Body of pancreas (tissue), 4 donors: ENCODE results near the gene ALS2CL. TPM values are rescaled to one million over a fixed set of nuclear protein-coding genes. Genes with fewer than 3 reads are reported as not detected.

Experiments used
- ATAC-seq: fragments of 150-250 bp; one replicate; pipeline ENCODE4 v1.9.1; 2016
- DNase-seq, 4 donors: peaks; one replicate each; pipeline ENCODE4 v3.0.0-alpha.2; 2019
- H3K27ac ChIP-seq, 4 donors: fragments of 200-600 bp; sonication (generic); 1 replicate in 3 of 4; 2 replicates in 1 of 4; pipeline versions ENCODE4 v1.5.1 to v1.6.1; 2016 to 2019; ENCODE audit warnings: mild to moderate bottlenecking in 1 of 4, mixed read lengths in 1 of 4, moderate library complexity in 1 of 4
- H3K27me3 ChIP-seq, 2 donors: fragments of 200-600 bp; sonication (generic); one replicate each; pipeline ENCODE4 v1.6.0; 2016; ENCODE audit warnings: mild to moderate bottlenecking in 1 of 2
- H3K36me3 ChIP-seq, 2 donors: fragments of 200-600 bp; sonication (generic); replicated peaks in 1 of 2; 2 replicates each; pipeline ENCODE4 v1.5.1; 2016; ENCODE audit warnings: low read depth in 2 of 2; ENCODE audit not compliant: insufficient read depth in 1 of 2
- H3K4me1 ChIP-seq: fragments of 200-600 bp; sonication (generic); one replicate; pipeline ENCODE4 v1.6.0; 2016
- H3K4me3 ChIP-seq, 2 donors: fragments of 200-600 bp; sonication (generic); 1 replicate in 1 of 2; 2 replicates in 1 of 2; pipeline ENCODE4 v1.5.1; 2016 to 2019
- H3K9me3 ChIP-seq, 3 donors: fragments of 200-600 bp; sonication (generic); 1 replicate in 2 of 3; 2 replicates in 1 of 3; pipeline ENCODE4 v1.5.1; 2016
- CTCF ChIP-seq, 7 experiments: fragments of 450-650 bp in 4 of 7; fragments of 200-600 bp in 3 of 7; sonication (generic) in 3 of 7; IDR thresholded peaks; one replicate each; pipeline ENCODE4 v1.5.1; 2016 to 2019; ENCODE audit warnings: antibody characterized with exemption in 7 of 7
- POLR2A ChIP-seq, 3 donors: fragments of 450-650 bp; IDR thresholded peaks; one replicate each; pipeline ENCODE4 v1.6.1; 2016; ENCODE audit warnings: antibody characterized with exemption in 3 of 3, mild to moderate bottlenecking in 2 of 3
- WGBS, 2 donors: methylation state at CpG; one replicate each; pipeline ENCODE4 v1.1.5; 2017; 5-methylcytosine and 5-hydroxymethylcytosine counted together
- intact Hi-C: fragments of 100-400 bp; cut with DNase I; formaldehyde crosslinking; loops from one replicate; pipeline ENCODE4 v1.15.1; 2023
- total RNA-seq, 2 donors: library from RNA; depleted of rRNA; stranded (reverse); fragments of >200 nt; gene quantifications; one replicate each; pipeline ENCODE4 v1.1.0, GENCODE V29; 2016

The ALS2CL gene
- total RNA-seq, 2 donors from 2014 or later, result 30.3 to 48.5 TPM

- Histone ChIP-seq H3K4me1 (peaks cover 15% of the 10 kb centered on the region), H3K4me3 (no peak overlapping the region), H3K27ac (no peak overlapping the region), H3K9me3 (no peaks in the 10 kb centered on the region), H3K27me3 (no peaks in the 10 kb centered on the region), H3K36me3 (no peaks in the 10 kb centered on the region)
- DNase-seq (peak in 2 of 4 donors; percentile 42 to 45), ATAC-seq (no peak)
- intact Hi-C loops, result no loop called here
- TF ChIP-seq POLR2A (IDR thresholded peaks at IDR 0.05) (no peak), CTCF (IDR thresholded peaks at IDR 0.05) (no peak)
- 61 to 73% methylated on average over 12 to 17 of the region's 17 CpGs for WGBS, 2 donors
Measured at GRCh38 chr3:46662771-46663551, 30.5 kb downstream of the ALS2CL start.

GRCh38 chr3:46661776-46662766, 31.4 kb downstream of the ALS2CL start:
- DNase-seq (no peak), ATAC-seq (no peak)
- Histone ChIP-seq H3K4me3 (no peak overlapping the region), H3K4me1 (peaks cover 15% of the 10 kb centered on the region), H3K9me3 (no peaks in the 10 kb centered on the region), H3K27ac (no peak overlapping the region), H3K36me3 (no peaks in the 10 kb centered on the region), H3K27me3 (no peaks in the 10 kb centered on the region)
- intact Hi-C loops, result no loop called here
- WGBS, 2 donors, result 74 to 79% methylated on average over 15 of the region's 15 CpGs
- TF ChIP-seq POLR2A (IDR thresholded peaks at IDR 0.05) (no peak), CTCF (IDR thresholded peaks at IDR 0.05) (no peak)

- no peaks in the 10 kb centered on the region for H3K9me3 ChIP-seq
- ATAC-seq (peak; percentile 27), DNase-seq (no peak)
- no peaks in the 10 kb centered on the region for H3K27me3 ChIP-seq
- peaks cover 3% of the 10 kb centered on the region for H3K4me1 ChIP-seq
- H3K27ac ChIP-seq, result no peak overlapping the region
- WGBS, 2 donors, result 45 to 59% methylated on average over 9 of the region's 9 CpGs
- no peak for TF ChIP-seq CTCF (IDR thresholded peaks at IDR 0.05)
- no peak for TF ChIP-seq POLR2A (IDR thresholded peaks at IDR 0.05)
- no peak overlapping the region for H3K4me3 ChIP-seq
- intact Hi-C loops, result no loop called here
- no peaks in the 10 kb centered on the region for H3K36me3 ChIP-seq
Measured at GRCh38 chr3:46660543-46661523, 32.6 kb downstream of the ALS2CL start.

GRCh38 chr3:46660003-46660402, 33.5 kb downstream of the ALS2CL start:
- Histone ChIP-seq H3K36me3 (no peaks in the 10 kb centered on the region), H3K4me1 (no peaks in the 10 kb centered on the region), H3K9me3 (no peaks in the 10 kb centered on the region), H3K27ac (no peak overlapping the region), H3K27me3 (no peaks in the 10 kb centered on the region), H3K4me3 (no peak overlapping the region)
- intact Hi-C loops, result no loop called here
- ATAC-seq, result no peak
- WGBS, 2 donors, result 47 to 61% methylated on average over 5 to 6 of the region's 6 CpGs
- TF ChIP-seq CTCF (IDR thresholded peaks at IDR 0.05), result no peak
- TF ChIP-seq POLR2A (IDR thresholded peaks at IDR 0.05), result no peak
- no peak for DNase-seq
